GM18511 (cell line): ENCODE measurements around the gene ESRRG.

Experiments
- ATAC-seq: cut with Tn5 transposase; IDR thresholded peaks from one replicate; pipeline ENCODE4 v1.9.1; 2021; ENCODE audit warnings: mild to moderate bottlenecking, moderate library complexity; ENCODE audit not compliant: unreplicated experiment

The ESRRG gene

GRCh38 chr1:216632980-216633379, 90.2 kb downstream of the ESRRG start:
- ATAC-seq, result no peak

DNA sequence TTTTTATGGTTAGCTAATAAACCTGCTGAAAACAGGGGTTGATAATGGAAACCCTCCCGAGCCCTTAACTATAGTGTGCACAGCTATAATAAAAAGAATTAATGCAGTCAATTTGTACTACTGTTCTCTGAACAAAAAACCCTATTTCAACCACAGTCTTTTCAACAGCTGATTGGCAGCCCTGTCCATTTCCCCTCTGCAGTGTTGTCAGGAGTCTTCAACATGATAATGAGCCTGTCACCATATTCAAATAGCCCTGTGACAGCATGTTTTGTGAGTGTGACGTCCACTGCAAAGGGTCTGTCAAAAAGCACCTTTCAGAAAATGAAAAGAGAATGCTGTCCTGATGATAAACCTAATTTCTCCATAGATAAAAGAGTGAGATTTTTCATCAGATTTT, 92.7 kb downstream of the ESRRG start:
- no peak for ATAC-seq

GRCh38 chr1:216627252-216627651, 96.0 kb downstream of the ESRRG start:
- ATAC-seq, result no peak

GRCh38 chr1:216626394-216627067, 96.7 kb downstream of the ESRRG start:
- no peak for ATAC-seq

DNA sequence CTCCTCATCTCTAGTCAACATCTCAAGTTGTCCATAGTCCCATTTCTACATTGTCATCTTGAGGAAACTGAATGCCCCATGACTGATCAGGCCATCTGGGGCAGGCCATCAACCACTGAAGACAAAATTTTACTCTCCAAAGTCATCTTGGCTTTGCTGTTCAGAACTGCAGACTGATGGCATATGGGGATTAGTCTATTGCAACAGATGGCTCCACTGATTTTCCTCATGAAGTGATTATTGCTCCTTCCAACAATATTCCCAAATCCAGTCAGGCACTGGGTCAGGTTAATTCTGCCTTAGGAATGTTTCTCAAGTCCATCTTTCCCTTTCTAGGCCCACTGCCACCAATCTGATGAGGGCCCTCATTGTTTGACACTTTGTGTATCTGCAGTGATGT, 101.7 kb downstream of the ESRRG start:
- no peak for ATAC-seq

- ATAC-seq, result no peak
Measured at GRCh38 chr1:216617081-216617875, 106.0 kb downstream of the ESRRG start.

DNA sequence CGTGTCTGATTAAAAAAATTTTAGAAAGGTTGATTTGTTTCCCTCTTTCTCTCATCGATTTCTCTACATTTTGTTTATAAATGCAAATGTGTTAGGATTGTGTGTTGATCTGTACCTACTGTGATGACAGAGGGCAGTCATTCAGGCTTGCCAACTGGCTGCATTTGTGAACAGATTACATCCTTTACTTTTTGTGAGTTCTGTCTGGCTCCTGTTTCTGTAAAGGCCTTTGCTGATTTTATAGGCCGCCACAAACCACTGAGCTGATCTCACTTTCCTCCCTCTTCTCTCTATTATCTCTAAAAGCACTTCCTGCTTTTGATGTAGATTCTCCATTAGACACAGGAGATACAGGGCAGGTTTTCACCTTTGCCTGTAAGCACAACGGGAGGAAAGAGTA, 106.8 kb downstream of the ESRRG start:
- ATAC-seq, result no peak

GRCh38 chr1:216614011-216614934, 109.0 kb downstream of the ESRRG start:
- no peak for ATAC-seq

GRCh38 chr1:216612291-216612690, 110.9 kb downstream of the ESRRG start:
- no peak for ATAC-seq

GRCh38 chr1:216607067-216607697, 116.0 kb downstream of the ESRRG start:
- no peak for ATAC-seq

DNA sequence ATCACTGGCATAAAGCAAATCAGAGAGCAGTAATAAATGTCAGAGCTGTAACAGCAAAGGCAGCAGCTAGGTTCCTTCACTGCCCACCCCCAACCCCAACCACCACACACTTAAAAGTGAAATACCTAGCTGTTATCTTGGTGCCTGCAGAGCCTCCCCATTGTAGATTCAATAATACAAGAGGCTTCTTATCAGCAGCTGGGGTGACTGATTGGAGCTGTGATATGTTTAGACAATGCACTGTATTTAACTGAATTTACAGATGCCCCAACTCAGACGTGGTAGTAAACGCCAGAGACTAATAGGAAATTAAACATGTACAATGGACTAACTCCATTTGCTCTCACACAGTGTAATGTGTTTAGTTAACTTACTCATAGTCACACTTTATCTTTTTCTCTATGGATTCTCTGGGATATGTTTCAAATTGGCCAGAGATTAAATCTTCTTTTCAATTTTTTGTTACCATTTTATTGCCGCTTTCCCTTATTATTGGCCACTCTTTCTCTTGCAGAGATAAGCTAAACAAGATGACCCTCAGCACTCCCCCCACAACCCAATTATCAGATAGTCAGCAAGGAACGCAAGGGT, 117.1 kb downstream of the ESRRG start:
- ATAC-seq, result no peak

- ATAC-seq, result no peak
Measured at GRCh38 chr1:216604771-216605170, 118.5 kb downstream of the ESRRG start.

GRCh38 chr1:216600730-216601609, 122.3 kb downstream of the ESRRG start:
- ATAC-seq, result peak; percentile 90

GRCh38 chr1:216599851-216600250, 123.4 kb downstream of the ESRRG start:
- no peak for ATAC-seq

GRCh38 chr1:216598448-216598847, 124.8 kb downstream of the ESRRG start:
- no peak for ATAC-seq

GRCh38 chr1:216596281-216596862, 126.9 kb downstream of the ESRRG start:
- no peak for ATAC-seq

GRCh38 chr1:216587715-216588114, 135.5 kb downstream of the ESRRG start:
- ATAC-seq, result no peak

GRCh38 chr1:216582151-216582550, 141.1 kb downstream of the ESRRG start:
- no peak for ATAC-seq

GRCh38 chr1:216580538-216581057, 142.6 kb downstream of the ESRRG start:
- no peak for ATAC-seq
